NB4 (cell line): Measurements from ENCODE around the gene POU1F1.

Experiments used
- MYC ChIP-seq: IDR thresholded peaks from 2 replicates; pipeline ENCODE4 v1.6.1; 2011; ENCODE audit warnings: low read depth, low read length
- POLR2A ChIP-seq: IDR thresholded peaks from 2 replicates; pipeline ENCODE4 v1.6.1; 2011; ENCODE audit warnings: mild to moderate bottlenecking; ENCODE audit not compliant: insufficient read length; ENCODE audit errors: extremely low read depth
- TF ChIP-seq, protein P1 (sequence below): IDR thresholded peaks from one replicate; pipeline ENCODE4 v1.5.1; 2012; ENCODE audit warnings: low read depth, low read length
- TF ChIP-seq, protein P2 (sequence below): IDR thresholded peaks from 2 replicates; pipeline ENCODE4 v1.6.1; 2011; ENCODE audit warnings: low read depth, low read length

DNA sequence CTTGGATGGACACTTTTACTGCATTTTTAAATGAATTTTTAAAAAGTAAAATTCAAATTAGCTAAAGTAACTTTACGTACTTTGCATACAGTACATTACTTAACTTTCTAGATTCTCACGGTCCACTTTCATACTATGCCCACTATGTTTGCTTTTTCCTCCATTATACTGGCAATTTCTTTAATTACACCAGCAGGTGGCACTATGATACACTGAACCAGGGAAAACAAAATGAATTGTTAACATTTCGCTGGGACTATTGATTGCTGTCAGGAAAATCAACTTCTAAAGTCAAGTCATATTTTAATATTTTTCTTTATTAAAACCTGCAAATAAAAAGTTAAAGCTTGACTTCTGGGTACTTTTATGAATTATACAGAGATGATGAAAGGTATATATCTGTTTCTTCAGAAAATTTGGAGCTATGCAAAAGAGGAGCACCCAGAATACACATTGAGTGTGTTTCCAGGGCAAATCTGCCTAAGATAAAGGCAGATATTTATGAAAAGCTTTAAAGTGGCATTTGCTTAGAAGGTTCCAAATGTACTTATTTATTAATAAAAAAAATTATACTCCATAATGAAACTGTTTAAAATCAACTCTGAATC is 21.8 kb upstream of the POU1F1 start:
- TF ChIP-seq, protein P1, sequence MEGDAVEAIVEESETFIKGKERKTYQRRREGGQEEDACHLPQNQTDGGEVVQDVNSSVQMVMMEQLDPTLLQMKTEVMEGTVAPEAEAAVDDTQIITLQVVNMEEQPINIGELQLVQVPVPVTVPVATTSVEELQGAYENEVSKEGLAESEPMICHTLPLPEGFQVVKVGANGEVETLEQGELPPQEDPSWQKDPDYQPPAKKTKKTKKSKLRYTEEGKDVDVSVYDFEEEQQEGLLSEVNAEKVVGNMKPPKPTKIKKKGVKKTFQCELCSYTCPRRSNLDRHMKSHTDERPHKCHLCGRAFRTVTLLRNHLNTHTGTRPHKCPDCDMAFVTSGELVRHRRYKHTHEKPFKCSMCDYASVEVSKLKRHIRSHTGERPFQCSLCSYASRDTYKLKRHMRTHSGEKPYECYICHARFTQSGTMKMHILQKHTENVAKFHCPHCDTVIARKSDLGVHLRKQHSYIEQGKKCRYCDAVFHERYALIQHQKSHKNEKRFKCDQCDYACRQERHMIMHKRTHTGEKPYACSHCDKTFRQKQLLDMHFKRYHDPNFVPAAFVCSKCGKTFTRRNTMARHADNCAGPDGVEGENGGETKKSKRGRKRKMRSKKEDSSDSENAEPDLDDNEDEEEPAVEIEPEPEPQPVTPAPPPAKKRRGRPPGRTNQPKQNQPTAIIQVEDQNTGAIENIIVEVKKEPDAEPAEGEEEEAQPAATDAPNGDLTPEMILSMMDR, result peak; percentile 51
- TF ChIP-seq, protein P2, sequence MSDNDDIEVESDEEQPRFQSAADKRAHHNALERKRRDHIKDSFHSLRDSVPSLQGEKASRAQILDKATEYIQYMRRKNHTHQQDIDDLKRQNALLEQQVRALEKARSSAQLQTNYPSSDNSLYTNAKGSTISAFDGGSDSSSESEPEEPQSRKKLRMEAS, result no peak
- no peak for TF ChIP-seq POLR2A
- no peak for TF ChIP-seq MYC
